ENCODE data around the gene C1orf53. TPM values are rescaled to one million over a fixed set of nuclear protein-coding genes. Genes with fewer than 3 reads are reported as not detected.
"Not testable (repeated sequence)": the region's sequence is repeated elsewhere in the genome, so short reads cannot be mapped to it uniquely, and the experiment has no call there.

C1orf53 gene
- total RNA-seq, 1 donor from 2014 or later, result 6.4 TPM

GRCh38 chr1:197862671-197863070, 39.8 kb upstream of the C1orf53 start:
- no peak overlapping the region for H3K27ac ChIP-seq
- DNase-seq (ENCODE audit: extremely low spot score in 2 of 2), result no peak
- TF ChIP-seq POLR2AphosphoS5 (IDR thresholded peaks at IDR 0.05; ENCODE audit: insufficient read depth in 1 of 2, low read depth in 1 of 2) (no peak), CTCF (IDR thresholded peaks at IDR 0.05) (no peak), POLR2A (IDR thresholded peaks at IDR 0.05) (no peak)
- H3K4me1 ChIP-seq, result no peaks in the 10 kb centered on the region
- no peak overlapping the region for H3K4me3 ChIP-seq
- H3K36me3 ChIP-seq, result no peaks in the 10 kb centered on the region
- H3K9me3 ChIP-seq, result no peaks in the 10 kb centered on the region
- no peaks in the 10 kb centered on the region for H3K27me3 ChIP-seq
- intact Hi-C loops (cut with DNase I), result no loop called here

- no peak for TF ChIP-seq POLR2AphosphoS5 (IDR thresholded peaks at IDR 0.05; ENCODE audit: insufficient read depth in 1 of 2, low read depth in 1 of 2)
- TF ChIP-seq POLR2A (IDR thresholded peaks at IDR 0.05), result no peak
- no peak for TF ChIP-seq CTCF (IDR thresholded peaks at IDR 0.05)
- Histone ChIP-seq H3K36me3 (no peaks in the 10 kb centered on the region), H3K9me3 (no peaks in the 10 kb centered on the region), H3K27ac (no peak overlapping the region), H3K27me3 (no peaks in the 10 kb centered on the region), H3K4me1 (no peaks in the 10 kb centered on the region), H3K4me3 (no peak overlapping the region)
- DNase-seq (ENCODE audit: extremely low spot score in 2 of 2), result no peak
- intact Hi-C loops (cut with DNase I), result no loop called here
Observed at GRCh38 chr1:197865809-197866208, 36.6 kb upstream of the C1orf53 start.

GRCh38 chr1:197868751-197869489, 33.5 kb upstream of the C1orf53 start:
- H3K27me3 ChIP-seq, result no peaks in the 10 kb centered on the region
- no peaks in the 10 kb centered on the region for H3K9me3 ChIP-seq
- no peak overlapping the region for H3K4me3 ChIP-seq
- H3K4me1 ChIP-seq, result no peaks in the 10 kb centered on the region
- no peak overlapping the region for H3K27ac ChIP-seq
- no peaks in the 10 kb centered on the region for H3K36me3 ChIP-seq
- intact Hi-C loops (cut with DNase I), result no loop called here
- peak in 2 of 3 experiments; percentile 23 to 40 for TF ChIP-seq CTCF (IDR thresholded peaks at IDR 0.05)
- no peak for TF ChIP-seq POLR2A (IDR thresholded peaks at IDR 0.05)
- no peak for DNase-seq (ENCODE audit: extremely low spot score in 2 of 2)

- TF ChIP-seq POLR2A (IDR thresholded peaks at IDR 0.05), result no peak
- Histone ChIP-seq H3K27me3 (no peaks in the 10 kb centered on the region), H3K4me1 (no peaks in the 10 kb centered on the region), H3K36me3 (no peaks in the 10 kb centered on the region), H3K9me3 (no peaks in the 10 kb centered on the region), H3K27ac (no peak overlapping the region), H3K4me3 (no peak overlapping the region)
- intact Hi-C loops (cut with DNase I), result no loop called here
- DNase-seq (ENCODE audit: extremely low spot score in 2 of 2), result no peak
Observed at GRCh38 chr1:197869490-197870077, 32.8 kb upstream of the C1orf53 start.

- DNase-seq (ENCODE audit: extremely low spot score in 2 of 2), result no peak
- Histone ChIP-seq H3K4me1 (no peaks in the 10 kb centered on the region), H3K36me3 (no peaks in the 10 kb centered on the region), H3K27ac (no peak overlapping the region), H3K27me3 (no peaks in the 10 kb centered on the region), H3K4me3 (no peak overlapping the region), H3K9me3 (peaks cover 7% of the 10 kb centered on the region)
- no peak for TF ChIP-seq POLR2AphosphoS5 (IDR thresholded peaks at IDR 0.05; ENCODE audit: insufficient read depth in 1 of 2, low read depth in 1 of 2)
- intact Hi-C loops (cut with DNase I), result no loop called here
Observed at GRCh38 chr1:197876894-197877293, 25.5 kb upstream of the C1orf53 start.

GRCh38 chr1:197880385-197880784, 22.0 kb upstream of the C1orf53 start:
- H3K27ac ChIP-seq; H3K27me3 ChIP-seq; intact Hi-C loops (cut with DNase I); DNase-seq (ENCODE audit: extremely low spot score in 2 of 2); H3K9me3 ChIP-seq; H3K4me3 ChIP-seq; H3K4me1 ChIP-seq; H3K36me3 ChIP-seq: not testable (repeated sequence)

- intact Hi-C loops (cut with DNase I); H3K36me3 ChIP-seq; DNase-seq (ENCODE audit: extremely low spot score in 2 of 2): not testable (repeated sequence)
Observed at GRCh38 chr1:197882241-197882640, 20.2 kb upstream of the C1orf53 start.

More at GRCh38 chr1:197882241-197882640, 20.2 kb upstream of the C1orf53 start:
- H3K27me3 ChIP-seq, H3K27ac ChIP-seq, H3K9me3 ChIP-seq, H3K4me1 ChIP-seq, H3K4me3 ChIP-seq: not testable (repeated sequence)
